Ramos (cell line): ENCODE results near the gene GSK3B.

Source experiments
- in situ Hi-C: fragments of 300-500 bp; cut with MboI; formaldehyde crosslinking; loops from one replicate; pipeline ENCODE4 v1.14.3; 2022; ENCODE audit warnings: low sequenced_read_pairs; ENCODE audit not compliant: unreplicated experiment

The GSK3B gene

GRCh38 chr3:119834754-119835370 is 259.4 kb downstream of the GSK3B start:
- in situ Hi-C loops, result no loop called here

- in situ Hi-C loops, result no loop called here
Observed at GRCh38 chr3:119831941-119832371, 262.3 kb downstream of the GSK3B start.

- in situ Hi-C loops, result no loop called here
Observed at GRCh38 chr3:119831022-119831421, 263.2 kb downstream of the GSK3B start.

- in situ Hi-C loops, result no loop called here
Observed at GRCh38 chr3:119829420-119829819, 264.8 kb downstream of the GSK3B start.

DNA sequence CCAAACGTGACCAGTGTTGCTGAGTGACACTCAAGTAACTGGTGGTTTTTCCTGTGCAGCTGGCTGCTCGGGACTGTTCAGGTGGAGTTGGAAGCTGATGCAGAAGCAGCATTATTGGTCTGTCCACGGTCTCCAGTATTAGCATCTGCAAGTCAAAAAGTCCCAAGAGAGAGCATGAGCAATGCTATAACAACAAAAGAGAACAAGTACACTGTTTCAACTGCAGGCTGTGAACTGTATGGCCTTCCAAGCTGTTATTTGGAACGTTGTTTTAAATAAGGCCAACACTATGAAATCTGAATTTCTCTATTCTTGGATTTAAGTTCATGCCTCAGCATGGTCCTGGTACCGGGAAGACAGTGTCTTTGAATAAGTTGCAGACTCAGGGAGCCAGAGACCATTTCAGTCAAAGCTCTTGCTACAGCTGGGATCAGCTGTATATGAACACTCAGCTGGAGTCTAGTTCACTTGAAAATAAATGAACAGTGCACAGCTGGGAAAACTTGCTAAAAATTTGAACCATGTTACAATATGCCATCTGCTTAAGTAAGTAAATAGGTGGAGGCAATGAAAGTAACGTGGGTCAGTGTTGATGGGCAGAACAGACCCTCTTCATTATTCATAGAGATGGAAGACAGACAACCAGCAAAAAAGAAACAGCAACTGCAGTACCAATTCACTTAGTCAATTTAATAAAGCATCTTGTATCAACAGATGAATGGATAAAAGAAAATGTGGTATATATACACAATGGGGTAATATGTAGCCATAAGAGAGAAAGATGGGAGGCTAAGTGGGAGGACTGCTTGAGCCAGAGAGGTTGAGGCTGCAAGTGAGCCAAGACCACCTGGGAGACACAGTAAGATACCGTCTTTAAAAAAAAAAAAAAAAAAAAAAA is 267.3 kb downstream of the GSK3B start:
- in situ Hi-C loops, result no loop called here

GRCh38 chr3:119825820-119826219 is 268.4 kb downstream of the GSK3B start:
- in situ Hi-C loops, result no loop called here

DNA sequence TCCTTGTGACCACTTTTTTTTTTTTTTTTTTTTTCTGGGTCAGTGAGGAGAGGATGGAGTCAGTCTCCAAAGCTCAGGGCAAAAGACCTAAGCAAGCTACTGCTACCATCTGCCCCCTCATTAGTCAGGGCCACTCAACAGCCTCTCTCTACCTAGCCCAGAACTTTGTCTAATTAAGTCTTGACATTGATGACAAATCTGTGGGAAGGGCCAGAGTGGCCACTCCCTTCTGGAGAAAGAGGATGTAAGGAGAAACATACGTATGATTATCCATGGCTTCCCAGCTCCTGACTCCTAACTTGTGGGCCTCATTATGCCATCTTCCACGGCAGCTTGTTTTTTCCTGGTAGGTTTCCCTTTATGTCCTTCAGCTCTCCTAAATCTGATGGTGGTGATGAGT is 274.4 kb downstream of the GSK3B start:
- in situ Hi-C loops, result no loop called here

DNA sequence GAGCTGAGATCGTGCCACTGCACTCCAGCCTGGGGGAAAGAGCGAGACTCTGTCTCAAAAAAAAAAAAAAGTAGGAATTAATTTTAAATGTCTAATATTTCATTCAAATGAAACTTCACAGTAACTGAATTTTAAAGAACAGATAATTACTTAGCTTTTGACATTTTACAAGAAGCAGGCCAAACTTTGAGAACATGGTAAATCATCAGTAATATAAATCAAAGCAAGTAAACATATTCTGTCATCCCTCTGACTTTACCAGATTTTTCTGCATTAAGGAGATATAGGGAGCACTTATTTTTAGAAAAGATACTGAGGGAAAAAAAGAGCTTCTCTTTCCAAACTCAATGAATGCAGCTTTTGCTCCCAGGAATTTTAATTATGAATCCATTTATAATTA is 275.3 kb downstream of the GSK3B start:
- in situ Hi-C loops, result no loop called here

DNA sequence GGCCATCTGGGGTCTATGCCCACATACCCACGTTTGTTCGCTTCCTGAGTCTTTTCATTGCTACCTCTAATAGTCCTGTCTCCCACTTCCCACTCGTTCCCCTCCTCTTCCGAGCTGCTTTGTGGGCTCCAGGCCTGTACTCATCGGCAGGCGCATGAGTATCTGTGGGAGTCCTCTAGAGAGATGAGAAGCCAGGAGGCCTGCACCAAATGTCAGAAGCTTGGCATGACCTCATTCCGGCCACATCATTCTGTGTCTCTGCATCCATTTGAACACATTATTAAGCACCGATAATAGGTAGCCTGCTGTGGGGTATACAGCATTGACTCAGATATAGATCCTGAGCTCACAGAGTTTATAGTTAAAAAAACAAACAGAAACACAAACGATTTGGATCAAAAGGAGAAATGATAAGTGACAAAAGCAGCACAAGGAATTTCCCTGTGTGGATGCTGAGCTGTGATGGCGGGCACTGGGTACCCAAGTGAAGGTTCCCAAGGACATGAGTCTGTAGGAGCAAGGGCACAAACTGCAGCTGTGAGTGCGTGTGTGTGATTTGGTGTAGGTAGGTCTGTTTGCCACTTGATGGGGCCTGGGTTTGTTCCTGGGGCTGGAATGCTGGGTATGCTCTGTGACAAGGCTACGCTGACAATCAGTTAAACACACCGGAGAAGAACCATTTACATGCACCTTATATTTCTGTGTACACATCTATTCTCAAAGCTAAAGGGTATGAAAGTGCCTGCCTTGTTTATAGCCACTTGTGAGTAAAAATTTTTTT is 276.5 kb downstream of the GSK3B start:
- in situ Hi-C loops, result no loop called here

DNA sequence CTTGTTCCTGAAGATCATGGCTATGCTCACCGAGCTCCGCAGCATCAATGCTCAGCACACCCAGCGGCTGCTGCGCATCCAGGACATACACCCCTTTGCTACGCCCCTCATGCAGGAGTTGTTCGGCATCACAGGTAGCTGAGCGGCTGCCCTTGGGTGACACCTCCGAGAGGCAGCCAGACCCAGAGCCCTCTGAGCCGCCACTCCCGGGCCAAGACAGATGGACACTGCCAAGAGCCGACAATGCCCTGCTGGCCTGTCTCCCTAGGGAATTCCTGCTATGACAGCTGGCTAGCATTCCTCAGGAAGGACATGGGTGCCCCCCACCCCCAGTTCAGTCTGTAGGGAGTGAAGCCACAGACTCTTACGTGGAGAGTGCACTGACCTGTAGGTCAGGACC is 277.2 kb downstream of the GSK3B start:
- in situ Hi-C loops, result no loop called here

DNA sequence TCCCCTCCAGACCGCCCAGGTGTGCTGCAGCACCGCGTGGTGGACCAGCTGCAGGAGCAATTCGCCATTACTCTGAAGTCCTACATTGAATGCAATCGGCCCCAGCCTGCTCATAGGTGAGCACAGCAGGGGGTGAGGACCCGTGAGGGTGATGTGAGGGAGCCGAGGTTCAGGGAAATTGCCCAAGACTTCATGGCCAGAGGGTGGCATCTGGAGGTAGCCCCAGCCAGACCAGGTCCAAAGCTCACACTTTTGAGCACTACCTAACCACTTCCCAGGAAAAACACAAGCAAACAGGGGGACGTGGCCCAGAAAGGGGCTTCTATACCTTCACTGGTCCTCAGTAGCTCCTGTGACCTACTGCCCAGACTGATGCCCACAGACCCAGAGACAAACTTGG is 278.5 kb downstream of the GSK3B start:
- in situ Hi-C loops, result no loop called here

GRCh38 chr3:119812491-119813058 is 281.7 kb downstream of the GSK3B start:
- in situ Hi-C loops, result no loop called here

- in situ Hi-C loops, result no loop called here
Observed at GRCh38 chr3:119810018-119810435, 284.2 kb downstream of the GSK3B start.

GRCh38 chr3:119809249-119810017 is 284.8 kb downstream of the GSK3B start:
- in situ Hi-C loops, result no loop called here

DNA sequence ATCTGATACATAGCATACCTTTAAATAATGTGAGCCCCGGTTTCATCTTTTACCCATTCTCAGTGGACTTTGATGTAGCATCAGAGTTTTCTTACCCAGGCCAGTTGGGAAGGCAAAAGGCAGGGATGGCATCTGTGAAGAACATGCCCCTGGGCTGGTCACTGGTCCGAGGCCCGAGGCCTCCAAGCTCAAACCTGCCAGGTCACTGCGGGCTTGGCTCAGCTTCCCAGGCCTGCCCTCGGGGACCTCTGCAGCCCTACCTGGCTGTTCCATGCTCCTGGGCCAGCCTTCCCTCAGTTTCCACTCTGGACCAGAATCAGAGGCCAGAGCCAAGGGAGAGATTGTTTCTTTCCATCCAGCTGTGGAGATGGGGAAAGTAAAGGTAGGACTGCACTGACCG is 285.4 kb downstream of the GSK3B start:
- in situ Hi-C loops, result no loop called here

DNA sequence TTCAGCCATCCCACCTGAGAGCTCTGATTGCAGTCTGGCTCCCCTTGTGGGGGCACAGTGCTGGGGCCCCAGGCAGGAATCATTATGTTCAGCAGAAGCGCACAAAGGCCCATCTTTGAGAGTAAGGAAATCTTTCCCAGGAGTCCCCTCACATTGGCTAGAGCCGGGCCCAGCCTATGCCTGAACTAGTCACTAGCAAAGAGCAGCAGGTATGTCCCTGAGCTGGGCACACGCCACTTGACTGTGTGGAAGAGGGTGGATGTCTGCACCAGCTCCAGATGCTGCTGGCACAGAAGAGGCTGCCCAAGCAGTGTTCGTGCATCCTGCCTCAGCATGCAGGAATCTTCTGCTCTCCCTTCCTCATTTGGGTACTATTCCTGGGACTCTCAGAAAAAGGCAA is 286.0 kb downstream of the GSK3B start:
- in situ Hi-C loops, result no loop called here

DNA sequence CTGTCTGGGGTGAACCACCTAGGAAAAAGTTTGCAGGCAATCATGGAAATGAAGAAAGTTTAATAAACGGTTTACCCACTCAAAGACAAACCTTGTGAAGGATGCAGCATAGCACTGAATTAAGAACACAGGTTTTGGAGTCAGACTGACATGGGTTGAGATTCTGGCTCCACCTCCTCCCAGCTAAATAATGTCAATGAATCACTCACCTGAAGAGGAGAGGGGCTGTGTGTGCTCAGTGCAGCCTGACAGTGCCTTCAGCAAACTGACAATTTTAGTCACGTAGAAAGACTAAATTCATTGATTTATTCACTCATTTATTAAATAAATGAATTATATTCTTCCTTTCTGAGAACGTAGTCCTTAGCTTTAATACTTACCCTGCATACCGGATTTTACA is 293.4 kb downstream of the GSK3B start:
- in situ Hi-C loops, result no loop called here

- in situ Hi-C loops, result no loop called here
Observed at GRCh38 chr3:119796785-119797184, 297.5 kb downstream of the GSK3B start.

- in situ Hi-C loops, result no loop called here
Observed at GRCh38 chr3:119796368-119796767, 297.9 kb downstream of the GSK3B start.

- in situ Hi-C loops, result no loop called here
Observed at GRCh38 chr3:119795849-119796248, 298.4 kb downstream of the GSK3B start.
